ENCODE data around the gene RFPL3.

RFPL3 gene

DNA sequence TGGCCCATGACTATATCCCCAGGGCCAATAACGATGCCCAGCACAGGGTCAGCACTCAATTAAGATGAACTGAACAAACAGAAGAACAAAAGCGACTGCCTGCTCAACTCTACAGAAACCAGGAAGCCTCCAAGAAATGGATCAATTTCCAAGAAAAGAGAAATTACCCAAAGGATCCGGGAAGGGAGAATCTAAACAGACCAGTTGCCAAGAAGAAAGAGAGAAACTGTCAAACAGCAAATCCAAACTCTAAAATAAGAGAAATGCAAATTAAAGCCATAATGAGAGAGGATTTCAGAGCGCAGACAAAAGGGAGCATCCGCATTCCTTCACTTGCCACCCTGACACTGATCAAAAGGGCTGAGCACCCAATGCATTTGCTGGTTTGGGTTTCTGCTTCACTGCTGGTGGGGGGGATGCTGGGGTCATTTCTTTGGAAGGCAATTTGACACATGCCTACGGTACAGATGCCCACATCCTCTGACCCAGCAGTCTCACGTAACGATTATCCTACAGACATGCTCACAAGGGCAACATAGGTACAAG lies 37.7 kb upstream of the RFPL3 start:
- TF ChIP-seq NFIC (IDR thresholded peaks at IDR 0.05), result no peak
- TF ChIP-seq YY1 (IDR thresholded peaks at IDR 0.05; ENCODE audit: low read depth), result no peak
- TF ChIP-seq, protein P1, sequence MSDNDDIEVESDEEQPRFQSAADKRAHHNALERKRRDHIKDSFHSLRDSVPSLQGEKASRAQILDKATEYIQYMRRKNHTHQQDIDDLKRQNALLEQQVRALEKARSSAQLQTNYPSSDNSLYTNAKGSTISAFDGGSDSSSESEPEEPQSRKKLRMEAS (IDR thresholded peaks at IDR 0.05), result no peak
- no peak for TF ChIP-seq TEAD4 (IDR thresholded peaks at IDR 0.05)
- TF ChIP-seq CEBPB (IDR thresholded peaks at IDR 0.05), result no peak
- no peak for TF ChIP-seq RAD21 (IDR thresholded peaks at IDR 0.05; ENCODE audit: low read depth)
- no peak for TF ChIP-seq TAF1 (IDR thresholded peaks at IDR 0.05; ENCODE audit: low read depth)
- no peak for TF ChIP-seq ZBTB7A (IDR thresholded peaks at IDR 0.05; ENCODE audit: low read depth)
- TF ChIP-seq FOXM1 (IDR thresholded peaks at IDR 0.05; ENCODE audit: borderline replicate concordance, low read depth), result no peak
- TF ChIP-seq EP300 (IDR thresholded peaks at IDR 0.05; ENCODE audit: borderline replicate concordance), result no peak
- TF ChIP-seq TCF12 (IDR thresholded peaks at IDR 0.05; ENCODE audit: low read depth), result no peak
- TF ChIP-seq, protein P2, sequence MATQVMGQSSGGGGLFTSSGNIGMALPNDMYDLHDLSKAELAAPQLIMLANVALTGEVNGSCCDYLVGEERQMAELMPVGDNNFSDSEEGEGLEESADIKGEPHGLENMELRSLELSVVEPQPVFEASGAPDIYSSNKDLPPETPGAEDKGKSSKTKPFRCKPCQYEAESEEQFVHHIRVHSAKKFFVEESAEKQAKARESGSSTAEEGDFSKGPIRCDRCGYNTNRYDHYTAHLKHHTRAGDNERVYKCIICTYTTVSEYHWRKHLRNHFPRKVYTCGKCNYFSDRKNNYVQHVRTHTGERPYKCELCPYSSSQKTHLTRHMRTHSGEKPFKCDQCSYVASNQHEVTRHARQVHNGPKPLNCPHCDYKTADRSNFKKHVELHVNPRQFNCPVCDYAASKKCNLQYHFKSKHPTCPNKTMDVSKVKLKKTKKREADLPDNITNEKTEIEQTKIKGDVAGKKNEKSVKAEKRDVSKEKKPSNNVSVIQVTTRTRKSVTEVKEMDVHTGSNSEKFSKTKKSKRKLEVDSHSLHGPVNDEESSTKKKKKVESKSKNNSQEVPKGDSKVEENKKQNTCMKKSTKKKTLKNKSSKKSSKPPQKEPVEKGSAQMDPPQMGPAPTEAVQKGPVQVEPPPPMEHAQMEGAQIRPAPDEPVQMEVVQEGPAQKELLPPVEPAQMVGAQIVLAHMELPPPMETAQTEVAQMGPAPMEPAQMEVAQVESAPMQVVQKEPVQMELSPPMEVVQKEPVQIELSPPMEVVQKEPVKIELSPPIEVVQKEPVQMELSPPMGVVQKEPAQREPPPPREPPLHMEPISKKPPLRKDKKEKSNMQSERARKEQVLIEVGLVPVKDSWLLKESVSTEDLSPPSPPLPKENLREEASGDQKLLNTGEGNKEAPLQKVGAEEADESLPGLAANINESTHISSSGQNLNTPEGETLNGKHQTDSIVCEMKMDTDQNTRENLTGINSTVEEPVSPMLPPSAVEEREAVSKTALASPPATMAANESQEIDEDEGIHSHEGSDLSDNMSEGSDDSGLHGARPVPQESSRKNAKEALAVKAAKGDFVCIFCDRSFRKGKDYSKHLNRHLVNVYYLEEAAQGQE (IDR thresholded peaks at IDR 0.05; ENCODE audit: low read depth), result no peak
- no peak for TF ChIP-seq CREB1 (IDR thresholded peaks at IDR 0.05; ENCODE audit: low read depth)
- TF ChIP-seq EGR1 (IDR thresholded peaks at IDR 0.05), result no peak

DNA sequence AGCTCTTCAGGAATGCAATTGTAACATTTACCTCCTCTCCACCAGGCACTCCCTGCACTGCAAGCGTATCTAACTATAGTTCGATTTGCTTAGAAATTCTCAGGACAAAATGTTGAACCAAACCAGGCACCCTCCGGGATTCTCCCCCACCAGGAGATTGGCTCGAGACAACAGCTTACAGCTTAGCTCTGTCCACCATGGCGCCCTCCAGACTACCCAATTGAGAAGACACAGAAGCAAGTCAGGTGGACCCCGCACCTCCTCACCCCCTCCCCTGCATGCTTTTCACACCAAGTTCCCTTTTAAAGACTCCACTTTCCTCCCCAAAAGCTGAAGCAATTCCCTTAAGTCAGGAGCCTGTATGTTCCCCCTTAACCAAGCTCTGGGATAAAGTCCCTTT lies 34.7 kb upstream of the RFPL3 start:
- TF ChIP-seq, protein P2 (IDR thresholded peaks at IDR 0.05; ENCODE audit: low read depth), result no peak
- TF ChIP-seq EGR1 (IDR thresholded peaks at IDR 0.05) (no peak), FOXM1 (IDR thresholded peaks at IDR 0.05; ENCODE audit: borderline replicate concordance, low read depth) (no peak), YY1 (IDR thresholded peaks at IDR 0.05; ENCODE audit: low read depth) (no peak), CEBPB (IDR thresholded peaks at IDR 0.05) (no peak), TAF1 (IDR thresholded peaks at IDR 0.05; ENCODE audit: low read depth) (no peak), EP300 (IDR thresholded peaks at IDR 0.05; ENCODE audit: borderline replicate concordance) (no peak), RAD21 (IDR thresholded peaks at IDR 0.05; ENCODE audit: low read depth) (no peak), CREB1 (IDR thresholded peaks at IDR 0.05; ENCODE audit: low read depth) (no peak), TEAD4 (IDR thresholded peaks at IDR 0.05) (no peak), ZBTB7A (IDR thresholded peaks at IDR 0.05; ENCODE audit: low read depth) (no peak), TCF12 (IDR thresholded peaks at IDR 0.05; ENCODE audit: low read depth) (no peak), NFIC (IDR thresholded peaks at IDR 0.05) (no peak)
- TF ChIP-seq, protein P3, sequence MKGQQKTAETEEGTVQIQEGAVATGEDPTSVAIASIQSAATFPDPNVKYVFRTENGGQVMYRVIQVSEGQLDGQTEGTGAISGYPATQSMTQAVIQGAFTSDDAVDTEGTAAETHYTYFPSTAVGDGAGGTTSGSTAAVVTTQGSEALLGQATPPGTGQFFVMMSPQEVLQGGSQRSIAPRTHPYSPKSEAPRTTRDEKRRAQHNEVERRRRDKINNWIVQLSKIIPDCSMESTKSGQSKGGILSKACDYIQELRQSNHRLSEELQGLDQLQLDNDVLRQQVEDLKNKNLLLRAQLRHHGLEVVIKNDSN (IDR thresholded peaks at IDR 0.05), result no peak
- TF ChIP-seq, protein P1 (IDR thresholded peaks at IDR 0.05), result no peak

DNA sequence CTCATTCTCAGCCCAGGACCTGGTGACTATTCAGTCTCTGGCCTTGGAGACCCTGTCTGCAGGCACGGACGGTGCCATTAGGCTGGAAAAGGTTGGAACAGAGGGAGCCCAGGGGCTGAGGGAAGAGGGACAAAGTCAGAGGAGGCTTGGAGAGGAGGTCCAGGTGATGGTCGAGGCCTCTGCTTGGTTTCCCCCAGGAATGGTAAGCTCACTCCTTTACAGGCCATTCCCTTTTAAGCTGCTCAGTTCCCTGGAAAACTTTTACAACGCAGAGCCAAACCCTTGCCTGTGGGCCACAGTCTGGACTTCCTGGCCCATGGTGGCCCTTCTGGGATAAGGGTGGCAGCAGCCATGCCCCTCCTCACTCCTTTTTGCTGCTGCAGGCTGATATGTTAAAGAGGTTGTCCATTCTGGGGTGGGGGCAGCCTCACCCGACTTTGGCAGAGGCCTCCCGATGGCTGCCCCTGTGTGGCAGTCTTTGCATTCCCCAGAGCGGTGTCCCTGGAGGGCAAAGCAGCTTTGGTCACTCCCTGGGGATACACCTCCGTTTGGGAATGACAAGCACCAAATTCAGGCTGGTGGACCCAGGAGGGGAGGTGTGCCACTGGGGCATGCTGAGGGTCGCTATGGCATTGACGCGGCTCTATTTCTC lies 34.0 kb upstream of the RFPL3 start:
- TF ChIP-seq, protein P1 (IDR thresholded peaks at IDR 0.05), result no peak
- TF ChIP-seq FOXM1 (IDR thresholded peaks at IDR 0.05; ENCODE audit: borderline replicate concordance, low read depth) (no peak), YY1 (IDR thresholded peaks at IDR 0.05; ENCODE audit: low read depth) (no peak), EGR1 (IDR thresholded peaks at IDR 0.05) (no peak), ZBTB7A (IDR thresholded peaks at IDR 0.05; ENCODE audit: low read depth) (no peak), CREB1 (IDR thresholded peaks at IDR 0.05; ENCODE audit: low read depth) (no peak), CEBPB (IDR thresholded peaks at IDR 0.05) (no peak), TCF12 (IDR thresholded peaks at IDR 0.05; ENCODE audit: low read depth) (no peak), TAF1 (IDR thresholded peaks at IDR 0.05; ENCODE audit: low read depth) (no peak), TEAD4 (IDR thresholded peaks at IDR 0.05) (no peak), NFIC (IDR thresholded peaks at IDR 0.05) (no peak), RAD21 (IDR thresholded peaks at IDR 0.05; ENCODE audit: low read depth) (no peak), EP300 (IDR thresholded peaks at IDR 0.05; ENCODE audit: borderline replicate concordance) (no peak)
- TF ChIP-seq, protein P2 (IDR thresholded peaks at IDR 0.05; ENCODE audit: low read depth), result no peak
- TF ChIP-seq, protein P3 (IDR thresholded peaks at IDR 0.05), result no peak

Data from Ishikawa (cell line).